ENCODE data around the gene TAC3. TPM values are rescaled to one million over a fixed set of nuclear protein-coding genes. Genes with fewer than 3 reads are reported as not detected.
"Not testable (repeated sequence)": the region's sequence is repeated elsewhere in the genome, so short reads cannot be mapped to it uniquely, and the experiment has no call there.

Gene TAC3
- not detected for total RNA-seq

GRCh38 chr12:57016348-57016747, at the start of gene TAC3:
TSS of gene TAC3 (minus strand) at chr12:57016529. CDS start at chr12:57015797, 732 bp downstream.
- intact Hi-C loops (cut with DNase I): no loop called here
- no peak for DNase-seq (ENCODE audit: extremely low spot score in 2 of 2)
- Histone ChIP-seq H3K27me3 (no peaks in the 10 kb centered on the region), H3K9me3 (no peaks in the 10 kb centered on the region), H3K27ac (no peak within 1 kb of the TSS), H3K4me3 (no peak within 1 kb of the TSS), H3K4me1 (no peaks in the 10 kb centered on the region), H3K36me3 (no peaks in the 10 kb centered on the region)
- TF ChIP-seq POLR2AphosphoS5 (IDR thresholded peaks at IDR 0.05; ENCODE audit: insufficient read depth in 1 of 2, low read depth in 1 of 2) (no peak), CTCF (IDR thresholded peaks at IDR 0.05) (no peak), POLR2A (IDR thresholded peaks at IDR 0.05) (no peak)

- intact Hi-C loops (cut with DNase I): no loop called here
- no peak for TF ChIP-seq POLR2A (IDR thresholded peaks at IDR 0.05)
- no peak for TF ChIP-seq CTCF (IDR thresholded peaks at IDR 0.05)
- no peak for TF ChIP-seq POLR2AphosphoS5 (IDR thresholded peaks at IDR 0.05; ENCODE audit: insufficient read depth in 1 of 2, low read depth in 1 of 2)
- no peaks in the 10 kb centered on the region for H3K9me3 ChIP-seq
- peaks cover 0 to 16% of the 10 kb centered on the region in 2 donors for H3K36me3 ChIP-seq
- no peak overlapping the region for H3K4me3 ChIP-seq
- H3K27me3 ChIP-seq: no peaks in the 10 kb centered on the region
- no peak overlapping the region for H3K27ac ChIP-seq
- H3K4me1 ChIP-seq: no peaks in the 10 kb centered on the region
- DNase-seq (ENCODE audit: extremely low spot score in 2 of 2): no peak
Measured at GRCh38 chr12:57063991-57064685, 47.8 kb upstream of the TAC3 start.

GRCh38 chr12:57058454-57058853, 42.1 kb upstream of the TAC3 start:
- H3K27me3 ChIP-seq: no peaks in the 10 kb centered on the region
- H3K36me3 ChIP-seq: peaks cover 0 to 22% of the 10 kb centered on the region in 2 donors
- H3K9me3 ChIP-seq: no peaks in the 10 kb centered on the region
- no peak for TF ChIP-seq CTCF (IDR thresholded peaks at IDR 0.05)
- TF ChIP-seq POLR2AphosphoS5 (IDR thresholded peaks at IDR 0.05; ENCODE audit: insufficient read depth in 1 of 2, low read depth in 1 of 2): no peak
- no peak for TF ChIP-seq POLR2A (IDR thresholded peaks at IDR 0.05)
- H3K4me1 ChIP-seq: no peaks in the 10 kb centered on the region
- H3K4me3 ChIP-seq: no peak overlapping the region
- intact Hi-C loops (cut with DNase I): no loop called here
- H3K27ac ChIP-seq: no peak overlapping the region
- DNase-seq (ENCODE audit: extremely low spot score in 2 of 2): no peak

GRCh38 chr12:57057067-57057751, 40.9 kb upstream of the TAC3 start:
- Histone ChIP-seq H3K27me3 (no peaks in the 10 kb centered on the region), H3K4me1 (no peaks in the 10 kb centered on the region), H3K36me3 (peaks cover 0 to 22% of the 10 kb centered on the region in 2 donors), H3K9me3 (no peaks in the 10 kb centered on the region), H3K4me3 (peak overlapping the region in 1 of 2 donors; percentile 5), H3K27ac (peak overlapping the region; percentile 26)
- TF ChIP-seq CTCF (IDR thresholded peaks at IDR 0.05) (no peak), POLR2A (IDR thresholded peaks at IDR 0.05) (no peak)
- intact Hi-C loops (cut with DNase I): no loop called here
- DNase-seq (ENCODE audit: extremely low spot score in 2 of 2): no peak

- Histone ChIP-seq H3K27me3 (no peaks in the 10 kb centered on the region), H3K4me3 (no peak overlapping the region), H3K27ac (peak overlapping the region; percentile 26), H3K9me3 (no peaks in the 10 kb centered on the region), H3K4me1 (no peaks in the 10 kb centered on the region), H3K36me3 (peaks cover 0 to 22% of the 10 kb centered on the region in 2 donors)
- no peak for TF ChIP-seq CTCF (IDR thresholded peaks at IDR 0.05)
- TF ChIP-seq POLR2A (IDR thresholded peaks at IDR 0.05): no peak
- TF ChIP-seq POLR2AphosphoS5 (IDR thresholded peaks at IDR 0.05; ENCODE audit: insufficient read depth in 1 of 2, low read depth in 1 of 2): no peak
- intact Hi-C loops (cut with DNase I): no loop called here
- DNase-seq (ENCODE audit: extremely low spot score in 2 of 2): no peak
Measured at GRCh38 chr12:57055824-57056223, 39.5 kb upstream of the TAC3 start.

- H3K27me3 ChIP-seq; H3K36me3 ChIP-seq; intact Hi-C loops (cut with DNase I); H3K27ac ChIP-seq; H3K4me3 ChIP-seq; H3K9me3 ChIP-seq; H3K4me1 ChIP-seq; DNase-seq (ENCODE audit: extremely low spot score in 2 of 2): not testable (repeated sequence)
Measured at GRCh38 chr12:57053901-57054300, 37.6 kb upstream of the TAC3 start.

GRCh38 chr12:57053146-57053545, 36.8 kb upstream of the TAC3 start:
- intact Hi-C loops (cut with DNase I); H3K36me3 ChIP-seq; H3K4me1 ChIP-seq; DNase-seq (ENCODE audit: extremely low spot score in 2 of 2); H3K27ac ChIP-seq; H3K27me3 ChIP-seq; H3K4me3 ChIP-seq; H3K9me3 ChIP-seq: not testable (repeated sequence)
